Ovary (tissue), 3 donors: Measurements from ENCODE around the gene TTC3.

Experiments used
- EP300 ChIP-seq: sonication (generic); formaldehyde crosslinking; IDR thresholded peaks from one replicate; pipeline ENCODE4 v1.6.1; 2017; ENCODE audit warnings: antibody characterized with exemption
- POLR2A ChIP-seq: fragments of 450-650 bp; IDR thresholded peaks from one replicate; pipeline ENCODE4 v1.6.1; 2017; ENCODE audit warnings: antibody characterized with exemption, mild to moderate bottlenecking, moderate library complexity
- TF ChIP-seq, protein P1 (sequence below), 3 donors: fragments of 450-650 bp in 2 of 3; fragments of 200-600 bp in 1 of 3; IDR thresholded peaks; one replicate each; pipeline versions ENCODE4 v1.5.1 to v1.8.0; 2016 to 2022; ENCODE audit warnings: antibody characterized with exemption in 3 of 3, mild to moderate bottlenecking in 1 of 3
- donor health status: DM: no; HTN: no; CAD: no.

GRCh38 chr21:37200641-37201480, 127.8 kb downstream of the TTC3 start:
- TF ChIP-seq, protein P1, sequence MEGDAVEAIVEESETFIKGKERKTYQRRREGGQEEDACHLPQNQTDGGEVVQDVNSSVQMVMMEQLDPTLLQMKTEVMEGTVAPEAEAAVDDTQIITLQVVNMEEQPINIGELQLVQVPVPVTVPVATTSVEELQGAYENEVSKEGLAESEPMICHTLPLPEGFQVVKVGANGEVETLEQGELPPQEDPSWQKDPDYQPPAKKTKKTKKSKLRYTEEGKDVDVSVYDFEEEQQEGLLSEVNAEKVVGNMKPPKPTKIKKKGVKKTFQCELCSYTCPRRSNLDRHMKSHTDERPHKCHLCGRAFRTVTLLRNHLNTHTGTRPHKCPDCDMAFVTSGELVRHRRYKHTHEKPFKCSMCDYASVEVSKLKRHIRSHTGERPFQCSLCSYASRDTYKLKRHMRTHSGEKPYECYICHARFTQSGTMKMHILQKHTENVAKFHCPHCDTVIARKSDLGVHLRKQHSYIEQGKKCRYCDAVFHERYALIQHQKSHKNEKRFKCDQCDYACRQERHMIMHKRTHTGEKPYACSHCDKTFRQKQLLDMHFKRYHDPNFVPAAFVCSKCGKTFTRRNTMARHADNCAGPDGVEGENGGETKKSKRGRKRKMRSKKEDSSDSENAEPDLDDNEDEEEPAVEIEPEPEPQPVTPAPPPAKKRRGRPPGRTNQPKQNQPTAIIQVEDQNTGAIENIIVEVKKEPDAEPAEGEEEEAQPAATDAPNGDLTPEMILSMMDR (IDR thresholded peaks at IDR 0.05) = no peak
- TF ChIP-seq POLR2A = no peak
- TF ChIP-seq EP300 = no peak
